Fibroblast of lung (primary cell): ENCODE data around the gene SDC1. TPM values are rescaled to one million over a fixed set of nuclear protein-coding genes. Genes with fewer than 3 reads are reported as not detected.
A peak's percentile ranks its signal among the peaks of the same experiment; 100 is the strongest.

Source experiments
- DNase-seq, 2 donors: peaks; one replicate each; pipeline versions ENCODE4 v3.0.0 to v3.0.0-alpha.2; 2010; ENCODE audit warnings: low read depth in 2 of 2
- H2AFZ ChIP-seq: 2 replicates; pipeline ENCODE4 v1.5.1; 2012; ENCODE audit warnings: low read length, control low read depth, inconsistent platforms
- H3K27ac ChIP-seq: 2 replicates; pipeline ENCODE4 v1.5.1; 2011; ENCODE audit warnings: low read length, control low read depth; ENCODE audit not compliant: insufficient read depth
- H3K27me3 ChIP-seq: 2 replicates; pipeline ENCODE4 v1.5.1; 2011; ENCODE audit warnings: mild to moderate bottlenecking, low read length; ENCODE audit not compliant: control insufficient read depth, insufficient read depth
- H3K36me3 ChIP-seq: 2 replicates; pipeline ENCODE4 v1.5.1; 2011; ENCODE audit warnings: low read length; ENCODE audit not compliant: control insufficient read depth, insufficient read depth
- H3K4me1 ChIP-seq: 2 replicates; pipeline ENCODE4 v1.5.1; 2011; ENCODE audit warnings: low read length; ENCODE audit not compliant: control insufficient read depth, insufficient read depth; ENCODE audit errors: extremely low read depth
- H3K4me2 ChIP-seq: 2 replicates; pipeline ENCODE4 v1.5.1; 2011; ENCODE audit warnings: low read length, control low read depth; ENCODE audit not compliant: insufficient read depth; ENCODE audit errors: extremely low read depth
- H3K4me3 ChIP-seq, 4 experiments: fragments of 200-600 bp in 1 of 4; sonication (generic) in 1 of 4; replicated peaks in 1 of 4; 2 replicates each; pipeline ENCODE4 v1.5.1; 2011 to 2016; ENCODE audit warnings: low read length in 4 of 4, low read depth in 3 of 4, mild to moderate bottlenecking in 3 of 4, control low read depth in 2 of 4, inconsistent platforms in 1 of 4, mixed read lengths in 1 of 4; ENCODE audit not compliant: insufficient read depth in 1 of 4; ENCODE audit errors: control extremely low read depth in 1 of 4
- H3K79me2 ChIP-seq: 2 replicates; pipeline ENCODE4 v1.5.1; 2012; ENCODE audit warnings: mild to moderate bottlenecking, low read length, inconsistent platforms; ENCODE audit not compliant: control insufficient read depth, insufficient read depth
- H3K9ac ChIP-seq: 2 replicates; pipeline ENCODE4 v1.5.1; 2011; ENCODE audit warnings: mild to moderate bottlenecking, low read length, control low read depth; ENCODE audit not compliant: insufficient read depth
- H3K9me3 ChIP-seq: 2 replicates; pipeline ENCODE4 v1.5.1; 2012; ENCODE audit warnings: low read depth, low read length; ENCODE audit not compliant: control insufficient read depth, insufficient read depth
- H4K20me1 ChIP-seq: 2 replicates; pipeline ENCODE4 v1.5.1; 2011; ENCODE audit warnings: low read length; ENCODE audit not compliant: control insufficient read depth, insufficient read depth; ENCODE audit errors: extremely low read depth
- EZH2 ChIP-seq: IDR thresholded peaks from 2 replicates; pipeline ENCODE4 v1.5.1; 2012; ENCODE audit warnings: low read length, control low read depth, mild to moderate bottlenecking; ENCODE audit errors: missing control alignments
- polyA plus RNA-seq, 2 donors: library from polyadenylated mRNA; depleted of rRNA in 1 of 2; stranded (reverse) in 1 of 2; unstranded in 1 of 2; fragments of >200 nt; gene quantifications; 2 replicates each; pipeline ENCODE4 v1.2.1, GENCODE V29; 2011 to 2012; ENCODE audit warnings: missing spikeins in 1 of 2
- total RNA-seq: library from RNA; depleted of rRNA; stranded (reverse); fragments of >200 nt; gene quantifications from 2 replicates; pipeline ENCODE4 v1.2.1, GENCODE V29; 2014
- TF ChIP-seq, protein P1 (sequence below), 2 donors: IDR thresholded peaks in 1 of 2; conservative IDR thresholded peaks in 1 of 2; 1 replicate in 1 of 2; 2 replicates in 1 of 2; pipeline ENCODE4 v1.5.1; 2011 to 2012; ENCODE audit warnings: low read length in 2 of 2, control low read depth in 1 of 2, inconsistent platforms in 1 of 2, low read depth in 1 of 2, mild to moderate bottlenecking in 1 of 2

The SDC1 gene
- total and polyA plus RNA-seq, 2 donors (not counting 1 experiment from before 2014, with no cell fraction given), result 14.6 to 56.8 TPM

DNA sequence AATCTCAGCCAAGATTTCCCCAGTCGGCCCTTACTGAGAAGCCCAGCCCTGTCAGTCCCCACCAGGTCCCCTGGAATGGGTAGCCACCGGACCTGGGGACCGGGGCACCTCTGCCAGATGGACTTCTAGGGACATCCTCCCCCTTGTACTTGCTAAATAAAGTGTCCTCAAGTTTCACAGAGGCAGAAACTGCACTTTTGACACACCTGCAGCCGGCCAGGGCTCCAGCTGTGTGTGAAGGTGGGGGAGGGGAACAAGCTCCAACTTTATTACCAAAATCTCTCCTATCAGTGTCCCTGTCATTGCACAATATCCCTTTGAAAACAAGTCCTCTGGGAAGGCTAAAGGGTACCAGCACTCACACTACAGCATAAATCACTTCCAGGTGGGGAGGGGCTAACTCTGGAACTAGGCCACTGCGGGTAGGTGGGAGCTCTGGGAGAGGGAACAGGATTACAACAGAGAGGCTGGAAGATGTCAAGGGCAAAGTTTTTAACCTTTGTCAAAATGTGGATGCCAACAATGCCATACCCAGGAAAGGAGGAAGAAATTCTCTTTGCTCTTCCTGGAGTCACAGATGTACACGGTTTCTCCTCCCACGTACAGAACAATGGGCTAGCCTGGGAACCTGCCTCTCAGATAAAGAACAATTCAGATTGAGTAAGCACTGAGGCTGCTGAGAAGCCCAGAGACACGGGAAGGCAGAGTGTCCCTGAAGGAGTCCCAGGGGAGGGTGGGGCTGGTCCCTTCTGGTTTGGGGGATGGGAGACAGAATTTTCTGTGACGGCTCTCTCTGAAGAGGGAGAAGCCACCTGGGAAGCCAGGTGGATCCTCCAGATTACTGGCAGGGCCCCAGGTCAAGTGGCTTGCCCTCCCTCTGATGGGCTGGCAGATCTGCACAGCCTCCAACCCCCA is 11.0 kb downstream of the SDC1 start:
- Histone ChIP-seq H3K4me2 (no peak overlapping the region), H3K79me2 (no peaks in the 10 kb centered on the region)
- TF ChIP-seq, protein P1, sequence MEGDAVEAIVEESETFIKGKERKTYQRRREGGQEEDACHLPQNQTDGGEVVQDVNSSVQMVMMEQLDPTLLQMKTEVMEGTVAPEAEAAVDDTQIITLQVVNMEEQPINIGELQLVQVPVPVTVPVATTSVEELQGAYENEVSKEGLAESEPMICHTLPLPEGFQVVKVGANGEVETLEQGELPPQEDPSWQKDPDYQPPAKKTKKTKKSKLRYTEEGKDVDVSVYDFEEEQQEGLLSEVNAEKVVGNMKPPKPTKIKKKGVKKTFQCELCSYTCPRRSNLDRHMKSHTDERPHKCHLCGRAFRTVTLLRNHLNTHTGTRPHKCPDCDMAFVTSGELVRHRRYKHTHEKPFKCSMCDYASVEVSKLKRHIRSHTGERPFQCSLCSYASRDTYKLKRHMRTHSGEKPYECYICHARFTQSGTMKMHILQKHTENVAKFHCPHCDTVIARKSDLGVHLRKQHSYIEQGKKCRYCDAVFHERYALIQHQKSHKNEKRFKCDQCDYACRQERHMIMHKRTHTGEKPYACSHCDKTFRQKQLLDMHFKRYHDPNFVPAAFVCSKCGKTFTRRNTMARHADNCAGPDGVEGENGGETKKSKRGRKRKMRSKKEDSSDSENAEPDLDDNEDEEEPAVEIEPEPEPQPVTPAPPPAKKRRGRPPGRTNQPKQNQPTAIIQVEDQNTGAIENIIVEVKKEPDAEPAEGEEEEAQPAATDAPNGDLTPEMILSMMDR (conservative IDR thresholded peaks at IDR 0.05 in 1 of 2, IDR thresholded peaks at IDR 0.05 in 1 of 2; ENCODE audit: low read depth in 1 of 2, low read length in 2 of 2), result no peak
- no peak for TF ChIP-seq EZH2

DNA sequence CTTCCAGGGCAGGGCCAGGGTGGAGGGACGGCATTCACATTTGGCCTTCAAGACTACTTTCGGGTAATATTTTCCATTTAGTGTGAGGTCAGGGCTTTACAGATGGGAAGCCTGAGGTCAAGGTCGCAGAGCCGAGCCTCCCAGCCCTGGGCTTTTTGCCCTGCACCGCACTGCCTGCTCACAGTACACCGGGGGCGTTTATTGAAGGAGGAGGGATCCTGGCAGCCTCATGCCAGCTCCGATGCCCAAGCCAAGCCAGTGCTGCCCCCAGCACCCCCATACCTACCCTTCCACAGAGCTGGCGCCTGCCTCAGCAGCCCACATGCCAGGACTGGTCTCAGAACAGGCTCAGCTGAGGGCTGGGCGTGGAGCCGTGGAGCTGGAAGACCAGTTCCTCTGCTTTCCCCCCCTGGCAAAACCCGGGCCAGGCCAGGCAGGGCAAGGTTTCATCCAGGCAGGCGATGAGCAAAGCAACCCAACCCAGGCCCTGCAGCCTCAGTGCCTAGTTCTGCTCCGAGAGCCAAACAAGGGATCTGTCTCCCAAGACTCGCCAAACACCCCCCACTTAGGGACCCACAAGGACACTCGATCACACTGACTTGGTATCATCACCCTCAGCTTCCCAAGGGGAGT is 11.9 kb downstream of the SDC1 start:
- H3K79me2 ChIP-seq, result no peaks in the 10 kb centered on the region
- no peaks in the 10 kb centered on the region for H3K27me3 ChIP-seq
- no peak overlapping the region for H3K27ac ChIP-seq
- peaks cover 2% of the 10 kb centered on the region for H3K4me1 ChIP-seq
- TF ChIP-seq, protein P1 (conservative IDR thresholded peaks at IDR 0.05 in 1 of 2, IDR thresholded peaks at IDR 0.05 in 1 of 2; ENCODE audit: low read depth in 1 of 2, low read length in 2 of 2), result no peak
- no peak for TF ChIP-seq EZH2
- H2AFZ ChIP-seq, result peak overlapping the region; percentile 3
- no peaks in the 10 kb centered on the region for H3K9me3 ChIP-seq
- no peak overlapping the region for H3K9ac ChIP-seq
- no peaks in the 10 kb centered on the region for H4K20me1 ChIP-seq
- H3K36me3 ChIP-seq, result no peaks in the 10 kb centered on the region
- no peak overlapping the region for H3K4me3 ChIP-seq
- H3K4me2 ChIP-seq, result no peak overlapping the region
- DNase-seq, result no peak

More for the DNA sequence above, 11.0 kb downstream of the SDC1 start:
- no peaks in the 10 kb centered on the region for H3K9me3 ChIP-seq
- no peak overlapping the region for H3K27ac ChIP-seq
- H2AFZ ChIP-seq, result no peak overlapping the region
- H3K9ac ChIP-seq, result no peak overlapping the region
- H3K4me3 ChIP-seq, result no peak overlapping the region
- H3K4me1 ChIP-seq, result peaks cover 2% of the 10 kb centered on the region
- DNase-seq, result no peak
- no peaks in the 10 kb centered on the region for H3K27me3 ChIP-seq
- no peaks in the 10 kb centered on the region for H3K36me3 ChIP-seq
- H4K20me1 ChIP-seq, result no peaks in the 10 kb centered on the region

DNA sequence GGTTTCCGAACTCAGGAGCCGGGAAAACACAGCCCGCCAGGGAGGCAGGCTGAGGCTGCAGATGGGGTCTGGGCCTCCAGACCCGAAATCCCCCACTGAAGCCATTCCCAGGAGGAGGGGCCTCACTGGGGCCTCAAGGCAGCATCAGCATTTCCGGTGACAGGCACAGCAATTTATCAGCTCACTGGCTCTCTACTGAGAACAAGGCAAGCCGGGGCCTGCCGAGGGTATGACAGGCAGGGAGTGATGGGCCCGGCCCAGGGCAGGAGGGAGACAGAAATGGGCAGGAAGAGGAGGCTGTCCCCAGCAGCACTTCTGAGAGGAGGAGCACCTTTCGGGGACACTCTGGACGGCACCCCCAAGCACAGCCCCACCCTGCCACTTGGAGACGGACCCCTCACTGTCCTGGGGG is 12.5 kb downstream of the SDC1 start:
- peak; percentile 31 to 52 for DNase-seq
- Histone ChIP-seq H3K79me2 (no peaks in the 10 kb centered on the region), H3K4me1 (peaks cover 2% of the 10 kb centered on the region), H2AFZ (peak overlapping the region; percentile 3), H3K4me3 (no peak overlapping the region), H3K9ac (no peak overlapping the region), H3K27me3 (no peaks in the 10 kb centered on the region), H4K20me1 (no peaks in the 10 kb centered on the region), H3K4me2 (no peak overlapping the region), H3K27ac (no peak overlapping the region), H3K9me3 (no peaks in the 10 kb centered on the region), H3K36me3 (no peaks in the 10 kb centered on the region)
- TF ChIP-seq, protein P1 (conservative IDR thresholded peaks at IDR 0.05 in 1 of 2, IDR thresholded peaks at IDR 0.05 in 1 of 2; ENCODE audit: low read depth in 1 of 2, low read length in 2 of 2), result no peak
- TF ChIP-seq EZH2, result no peak
